SHP77 (cell line): ENCODE measurements around the gene COPZ2.
A peak's percentile ranks its signal among the peaks of the same experiment; 100 is the strongest.
"Not testable (repeated sequence)": the region's sequence is repeated elsewhere in the genome, so short reads cannot be mapped to it uniquely, and the experiment has no call there.

Experiments used
- DNase-seq, 2 experiments: peaks; one replicate each; lab custom pipeline; 2025; lab: John Stamatoyannopoulos, UW

The COPZ2 gene

GRCh38 chr17:48037036-48037837 is at the start of gene COPZ2:
Gene COPZ2 (minus strand): TSS chr17:48037797. CDS start chr17:48037777, 20 bp downstream.
- DNase-seq: no peak

GRCh38 chr17:48084932-48085331 is 47.3 kb upstream of the COPZ2 start:
- no peak for DNase-seq

GRCh38 chr17:48081858-48082257 is 44.3 kb upstream of the COPZ2 start:
- no peak for DNase-seq

GRCh38 chr17:48077152-48077551 is 39.6 kb upstream of the COPZ2 start:
- not testable (repeated sequence) for DNase-seq

GRCh38 chr17:48074322-48075081 is 36.9 kb upstream of the COPZ2 start:
- DNase-seq: peak; percentile 45 to 49

- DNase-seq: not testable (repeated sequence)
Observed at GRCh38 chr17:48073566-48074094, 36.0 kb upstream of the COPZ2 start.

- not testable (repeated sequence) for DNase-seq
Observed at GRCh38 chr17:48072811-48073210, 35.2 kb upstream of the COPZ2 start.

- DNase-seq: no peak
Observed at GRCh38 chr17:48071654-48072053, 34.1 kb upstream of the COPZ2 start.

- no peak for DNase-seq
Observed at GRCh38 chr17:48070195-48070594, 32.6 kb upstream of the COPZ2 start.

- DNase-seq: peak in 1 of 2 experiments; percentile 5
Observed at GRCh38 chr17:48068491-48068961, 30.9 kb upstream of the COPZ2 start.

- not testable (repeated sequence) for DNase-seq
Observed at GRCh38 chr17:48067808-48068207, 30.2 kb upstream of the COPZ2 start.

- no peak for DNase-seq
Observed at GRCh38 chr17:48067245-48067644, 29.6 kb upstream of the COPZ2 start.

- DNase-seq: no peak
Observed at GRCh38 chr17:48066656-48067055, 29.1 kb upstream of the COPZ2 start.

- no peak for DNase-seq
Observed at GRCh38 chr17:48066192-48066591, 28.6 kb upstream of the COPZ2 start.

- no peak for DNase-seq
Observed at GRCh38 chr17:48064638-48065037, 27.0 kb upstream of the COPZ2 start.

GRCh38 chr17:48062273-48062672 is 24.7 kb upstream of the COPZ2 start:
- DNase-seq: no peak

GRCh38 chr17:48060249-48060648 is 22.7 kb upstream of the COPZ2 start:
- no peak for DNase-seq

- no peak for DNase-seq
Observed at GRCh38 chr17:48059125-48059668, 21.6 kb upstream of the COPZ2 start.

GRCh38 chr17:48058393-48059124 is 21.0 kb upstream of the COPZ2 start:
- DNase-seq: no peak

GRCh38 chr17:48057626-48058025 is 20.0 kb upstream of the COPZ2 start:
- DNase-seq: no peak

- DNase-seq: no peak
Observed at GRCh38 chr17:48056879-48057278, 19.3 kb upstream of the COPZ2 start.

- no peak for DNase-seq
Observed at GRCh38 chr17:48056246-48056745, 18.7 kb upstream of the COPZ2 start.
